Left forelimb (tissue), 1 donor: Measurements from ENCODE around the gene NINL.

Source experiments
- DNase-seq: peaks from one replicate; pipeline ENCODE4 v3.0.0-alpha.2; 2018; ENCODE audit warnings: low spot score

The NINL gene

GRCh38 chr20:25461786-25462545 is 123.4 kb downstream of the NINL start:
- DNase-seq: no peak

GRCh38 chr20:25461281-25461650 is 124.1 kb downstream of the NINL start:
- DNase-seq: no peak

GRCh38 chr20:25460566-25461280 is 124.6 kb downstream of the NINL start:
- DNase-seq: no peak

- no peak for DNase-seq
These were observed 125.3 kb downstream of the NINL start for GRCh38 chr20:25459916-25460535.

- no peak for DNase-seq
These were observed 126.1 kb downstream of the NINL start for GRCh38 chr20:25459111-25459830.

- DNase-seq: no peak
These were observed 127.2 kb downstream of the NINL start for GRCh38 chr20:25457886-25458680.

GRCh38 chr20:25454153-25454900 is 131.0 kb downstream of the NINL start:
- DNase-seq: no peak

GRCh38 chr20:25453035-25453810 is 132.1 kb downstream of the NINL start:
- no peak for DNase-seq

- DNase-seq: no peak
These were observed 133.0 kb downstream of the NINL start for GRCh38 chr20:25452333-25452732.

GRCh38 chr20:25447671-25448070 is 137.7 kb downstream of the NINL start:
- DNase-seq: no peak

GRCh38 chr20:25444556-25444955 is 140.8 kb downstream of the NINL start:
- no peak for DNase-seq

- no peak for DNase-seq
These were observed 146.0 kb downstream of the NINL start for GRCh38 chr20:25439328-25439727.

- no peak for DNase-seq
These were observed 148.2 kb downstream of the NINL start for GRCh38 chr20:25437153-25437581.

- no peak for DNase-seq
These were observed 160.8 kb downstream of the NINL start for GRCh38 chr20:25424536-25424935.

GRCh38 chr20:25422032-25422431 is 163.3 kb downstream of the NINL start:
- DNase-seq: no peak

GRCh38 chr20:25421102-25421501 is 164.2 kb downstream of the NINL start:
- DNase-seq: no peak

- DNase-seq: no peak
These were observed 166.6 kb downstream of the NINL start for GRCh38 chr20:25418776-25419175.

- DNase-seq: no peak
These were observed 176.4 kb downstream of the NINL start for GRCh38 chr20:25408890-25409289.

- no peak for DNase-seq
These were observed 177.2 kb downstream of the NINL start for GRCh38 chr20:25408170-25408547.
